Stimulated activated effector memory CD8-positive, alpha-beta T cell treated with anti-CD3 and anti-CD28 coated beads, Interleukin-12 subunit alpha, Interleukin-12 subunit beta, amount 100 ng/mL, for 72 hours (primary cell): Measurements from ENCODE around the gene RHOC.
"Not testable (repeated sequence)": the region's sequence is repeated elsewhere in the genome, so short reads cannot be mapped to it uniquely, and the experiment has no call there.

Experiments used
- ATAC-seq: fragments of 150-1000 bp; cut with Tn5 transposase; 2 replicates; pipeline ENCODE4 v1.10.0; 2021
- DNase-seq, 2 donors: peaks; one replicate each; pipeline ENCODE4 v3.0.0; 2021 to 2022; ENCODE audit warnings: low spot score in 2 of 2
- H3K27ac Mint-ChIP-seq: one replicate; pipeline ENCODE4 v1.8.0; 2022; ENCODE audit warnings: mild to moderate bottlenecking, mixed read lengths
- H3K36me3 Mint-ChIP-seq: one replicate; pipeline ENCODE4 v1.8.0; 2022; ENCODE audit warnings: mild to moderate bottlenecking, mixed read lengths
- H3K4me1 Mint-ChIP-seq: one replicate; pipeline ENCODE4 v1.8.0; 2022; ENCODE audit warnings: mixed read lengths
- H3K4me3 Mint-ChIP-seq: one replicate; pipeline ENCODE4 v1.8.0; 2022; ENCODE audit warnings: mild to moderate bottlenecking, mixed read lengths
- H3K9me3 Mint-ChIP-seq: one replicate; pipeline ENCODE4 v1.8.0; 2022; ENCODE audit warnings: mixed read lengths

Gene RHOC

GRCh38 chr1:112722601-112723510 is 15.9 kb upstream of the RHOC start:
- DNase-seq (no peak), ATAC-seq (peak; percentile 36)
- H3K27ac Mint-ChIP-seq: peak overlapping the region; percentile 11
- peak overlapping the region; percentile 32 for H3K4me3 Mint-ChIP-seq
- H3K36me3 Mint-ChIP-seq: no peaks in the 10 kb centered on the region
- no peaks in the 10 kb centered on the region for H3K9me3 Mint-ChIP-seq
- H3K4me1 Mint-ChIP-seq: peaks cover 19% of the 10 kb centered on the region

GRCh38 chr1:112721966-112722524 is 15.1 kb upstream of the RHOC start:
- no peaks in the 10 kb centered on the region for H3K9me3 Mint-ChIP-seq
- ATAC-seq (no peak), DNase-seq (no peak)
- H3K27ac Mint-ChIP-seq: no peak overlapping the region
- H3K4me1 Mint-ChIP-seq: peaks cover 25% of the 10 kb centered on the region
- H3K36me3 Mint-ChIP-seq: no peaks in the 10 kb centered on the region
- peak overlapping the region; percentile 32 for H3K4me3 Mint-ChIP-seq

- not testable (repeated sequence) for H3K27ac Mint-ChIP-seq, H3K4me3 Mint-ChIP-seq, ATAC-seq, H3K9me3 Mint-ChIP-seq, DNase-seq, H3K36me3 Mint-ChIP-seq
- peaks cover 33% of the 10 kb centered on the region for H3K4me1 Mint-ChIP-seq
These were observed 14.4 kb upstream of the RHOC start for GRCh38 chr1:112721294-112721693.

GRCh38 chr1:112720800-112721199 is 13.9 kb upstream of the RHOC start:
- peaks cover 37% of the 10 kb centered on the region for H3K4me1 Mint-ChIP-seq

GRCh38 chr1:112719706-112720105 is 12.8 kb upstream of the RHOC start:
- DNase-seq: no peak
- Mint-ChIP-seq H3K4me1 (peaks cover 43% of the 10 kb centered on the region), H3K27ac (no peak overlapping the region), H3K4me3 (no peak overlapping the region), H3K9me3 (no peaks in the 10 kb centered on the region), H3K36me3 (no peaks in the 10 kb centered on the region)
- ATAC-seq: no peak

More at GRCh38 chr1:112720800-112721199, 13.9 kb upstream of the RHOC start:
- Mint-ChIP-seq H3K9me3 (no peaks in the 10 kb centered on the region), H3K27ac (no peak overlapping the region), H3K36me3 (no peaks in the 10 kb centered on the region), H3K4me3 (no peak overlapping the region)
- DNase-seq (no peak), ATAC-seq (no peak)

GRCh38 chr1:112718691-112719418 is 11.9 kb upstream of the RHOC start:
- ATAC-seq (peak; percentile 51), DNase-seq (peak; percentile 75 to 86)
- Mint-ChIP-seq H3K4me3 (peak overlapping the region; percentile 40), H3K9me3 (no peaks in the 10 kb centered on the region), H3K36me3 (no peaks in the 10 kb centered on the region), H3K27ac (peak overlapping the region; percentile 70), H3K4me1 (peaks cover 46% of the 10 kb centered on the region)

GRCh38 chr1:112717263-112717873 is 10.4 kb upstream of the RHOC start:
- Mint-ChIP-seq H3K36me3 (no peaks in the 10 kb centered on the region), H3K4me3 (no peak overlapping the region), H3K9me3 (no peaks in the 10 kb centered on the region), H3K4me1 (peaks cover 38% of the 10 kb centered on the region), H3K27ac (no peak overlapping the region)
- ATAC-seq (no peak), DNase-seq (no peak)

- no peaks in the 10 kb centered on the region for H3K36me3 Mint-ChIP-seq
- H3K4me3 Mint-ChIP-seq: peak overlapping the region; percentile 87
- peaks cover 38% of the 10 kb centered on the region for H3K4me1 Mint-ChIP-seq
- DNase-seq (peak; percentile 73 to 88), ATAC-seq (peak; percentile 49)
- H3K27ac Mint-ChIP-seq: no peak overlapping the region
- no peaks in the 10 kb centered on the region for H3K9me3 Mint-ChIP-seq
These were observed 9.3 kb upstream of the RHOC start for GRCh38 chr1:112716133-112716720.

GRCh38 chr1:112715264-112716053 is 8.5 kb upstream of the RHOC start, which contains the start of gene PPM1J:
Gene PPM1J, minus strand, starts transcription at chr1:112715332. Its CDS starts 31 bp downstream, at chr1:112715301.
- Mint-ChIP-seq H3K27ac (peak within 1 kb of the TSS; percentile 32), H3K4me3 (peak within 1 kb of the TSS; percentile 87), H3K36me3 (no peaks in the 10 kb centered on the region), H3K9me3 (no peaks in the 10 kb centered on the region), H3K4me1 (peaks cover 38% of the 10 kb centered on the region)
- ATAC-seq: peak; percentile 89
- DNase-seq: peak; percentile 97 to 100

- DNase-seq (peak in 1 of 2 donors; percentile 34), ATAC-seq (peak; percentile 20)
- Mint-ChIP-seq H3K36me3 (no peaks in the 10 kb centered on the region), H3K27ac (no peak overlapping the region), H3K9me3 (no peaks in the 10 kb centered on the region), H3K4me1 (peaks cover 43% of the 10 kb centered on the region), H3K4me3 (peak overlapping the region; percentile 87)
These were observed 7.7 kb upstream of the RHOC start for GRCh38 chr1:112714313-112715263.

GRCh38 chr1:112713466-112714312 is 6.8 kb upstream of the RHOC start:
- peaks cover 46% of the 10 kb centered on the region for H3K4me1 Mint-ChIP-seq
- no peak for ATAC-seq

GRCh38 chr1:112712701-112713128 is 5.8 kb upstream of the RHOC start:
- H3K4me3 Mint-ChIP-seq: no peak overlapping the region
- ATAC-seq (no peak), DNase-seq (no peak)
- no peaks in the 10 kb centered on the region for H3K36me3 Mint-ChIP-seq
- H3K9me3 Mint-ChIP-seq: no peaks in the 10 kb centered on the region
- H3K27ac Mint-ChIP-seq: no peak overlapping the region
- H3K4me1 Mint-ChIP-seq: peaks cover 42% of the 10 kb centered on the region

More at GRCh38 chr1:112713466-112714312, 6.8 kb upstream of the RHOC start:
- DNase-seq: peak in 1 of 2 donors; percentile 50
- H3K27ac Mint-ChIP-seq: no peak overlapping the region
- peak overlapping the region; percentile 87 for H3K4me3 Mint-ChIP-seq
- no peaks in the 10 kb centered on the region for H3K36me3 Mint-ChIP-seq
- H3K9me3 Mint-ChIP-seq: no peaks in the 10 kb centered on the region
